Activated CD8-positive, alpha-beta T cell treated with anti-CD3 and anti-CD28 coated beads for 36 hours (primary cell): ENCODE results near the gene THAP7. TPM values are rescaled to one million over a fixed set of nuclear protein-coding genes. Genes with fewer than 3 reads are reported as not detected.

ENCODE experiments used
- ATAC-seq: fragments of 200-7000 bp; cut with Tn5 transposase; one replicate; pipeline ENCODE4 v1.10.0; 2021; ENCODE audit warnings: mild to moderate bottlenecking, moderate library complexity
- CTCF ChIA-PET: fragments of 350-600 bp; sonication (Branson Sonifier 250); formaldehyde crosslinking; loops from one replicate; lab custom pipeline; 2021; ENCODE audit warnings: antibody characterized with exemption; lab: Charles Lee
- POLR2A ChIA-PET: fragments of 350-600 bp; sonication (Branson Sonifier 250); formaldehyde crosslinking; loops from one replicate; lab custom pipeline; 2021; ENCODE audit warnings: antibody characterized with exemption; lab: Charles Lee
- DNase-seq: peaks from one replicate; pipeline ENCODE4 v3.0.0-alpha.2; 2020
- H3K27ac Mint-ChIP-seq: one replicate; pipeline ENCODE4 v1.8.0; 2021; ENCODE audit warnings: mild to moderate bottlenecking, mixed read lengths
- H3K27me3 Mint-ChIP-seq: one replicate; pipeline ENCODE4 v1.8.0; 2021; ENCODE audit warnings: mixed read lengths
- H3K36me3 Mint-ChIP-seq: one replicate; pipeline ENCODE4 v1.8.0; 2021; ENCODE audit warnings: low read depth, mixed read lengths
- H3K4me1 Mint-ChIP-seq: one replicate; pipeline ENCODE4 v1.8.0; 2021; ENCODE audit warnings: low read depth, mixed read lengths
- H3K4me3 Mint-ChIP-seq: one replicate; pipeline ENCODE4 v1.8.0; 2021; ENCODE audit warnings: mild to moderate bottlenecking, moderate library complexity, mixed read lengths
- H3K9me3 Mint-ChIP-seq: one replicate; pipeline ENCODE4 v1.8.0; 2021; ENCODE audit warnings: mixed read lengths
- CTCF ChIP-seq: fragments of 200-600 bp; IDR thresholded peaks from one replicate; pipeline ENCODE4 v1.8.0; 2022; ENCODE audit warnings: antibody characterized with exemption, mild to moderate bottlenecking
- intact Hi-C: fragments of 100-400 bp; cut with micrococcal nuclease; formaldehyde crosslinking; loops from one replicate; pipeline ENCODE4 v1.10.0; 2022
- total RNA-seq, 2 experiments: library from RNA; stranded (reverse); gene quantifications; one replicate each; pipeline ENCODE4 v1.2.3, GENCODE V29; 2021

The THAP7 gene
- total RNA-seq, 2 experiments from 2014 or later: 23.7 to 23.8 TPM

GRCh38 chr22:20957683-20958431, 44.1 kb downstream of the THAP7 start:
- Mint-ChIP-seq H3K4me1 (peaks cover 16% of the 10 kb centered on the region), H3K9me3 (no peaks in the 10 kb centered on the region), H3K36me3 (peaks cover 9% of the 10 kb centered on the region), H3K4me3 (peak overlapping the region; percentile 41), H3K27me3 (peaks cover 19% of the 10 kb centered on the region), H3K27ac (no peak overlapping the region)
- TF ChIP-seq CTCF: no peak
- ChIA-PET POLR2A (interaction anchor here (0.5 to 1.1 kb wide), 2 partner anchors 24 to 56 kb away, joined by 4 to 5 read pairs; partner anchors contain the start of gene LZTR1), CTCF (interaction anchor here (0.9 to 1.4 kb wide), 6 partner anchors 21 to 154 kb away, joined by 3 to 4 read pairs (median 3); partner anchors contain the start of gene THAP7)
- intact Hi-C loops: no loop called here
- ATAC-seq: peak; percentile 25
- DNase-seq: no peak

GRCh38 chr22:20957102-20957682, 44.7 kb downstream of the THAP7 start:
- ATAC-seq: no peak
- Mint-ChIP-seq H3K36me3 (peaks cover 9% of the 10 kb centered on the region), H3K9me3 (no peaks in the 10 kb centered on the region), H3K27ac (no peak overlapping the region), H3K4me3 (peak overlapping the region; percentile 41), H3K27me3 (peaks cover 19% of the 10 kb centered on the region), H3K4me1 (peaks cover 16% of the 10 kb centered on the region)
- POLR2A ChIA-PET: interaction anchor here (0.7 to 1.1 kb wide), 2 partner anchors 25 to 42 kb away, joined by 3 to 4 read pairs; partner anchors contain the start of gene LZTR1
- TF ChIP-seq CTCF: no peak
- no peak for DNase-seq
- intact Hi-C loops: no loop called here
- CTCF ChIA-PET: interaction anchor here (1.4 kb wide), 1 partner anchor 146 kb away, joined by 4 read pairs; no protein-coding TSS in a partner anchor

GRCh38 chr22:20956258-20957101, 45.4 kb downstream of the THAP7 start:
- CTCF ChIA-PET: interaction anchor here (1.4 to 2.3 kb wide), 2 partner anchors 70 to 146 kb away, joined by 4 to 5 read pairs; no protein-coding TSS in a partner anchor
- Mint-ChIP-seq H3K4me3 (peak overlapping the region; percentile 26), H3K27me3 (peaks cover 19% of the 10 kb centered on the region), H3K36me3 (peaks cover 10% of the 10 kb centered on the region), H3K9me3 (no peaks in the 10 kb centered on the region), H3K27ac (no peak overlapping the region), H3K4me1 (peaks cover 12% of the 10 kb centered on the region)
- TF ChIP-seq CTCF: no peak
- DNase-seq (no peak), ATAC-seq (no peak)
- intact Hi-C loops: no loop called here
- POLR2A ChIA-PET: interaction anchor here (0.7 to 0.9 kb wide), 2 partner anchors 35 to 43 kb away, joined by 3 read pairs; no protein-coding TSS in a partner anchor

- Mint-ChIP-seq H3K4me3 (no peak overlapping the region), H3K36me3 (peaks cover 10% of the 10 kb centered on the region), H3K9me3 (no peaks in the 10 kb centered on the region), H3K4me1 (peaks cover 11% of the 10 kb centered on the region), H3K27ac (no peak overlapping the region), H3K27me3 (peaks cover 19% of the 10 kb centered on the region)
- CTCF ChIA-PET: interaction anchor here (2.3 kb wide), 1 partner anchor 69 kb away, joined by 5 read pairs; no protein-coding TSS in a partner anchor
- no peak for TF ChIP-seq CTCF
- POLR2A ChIA-PET: interaction anchor here (0.9 kb wide), 1 partner anchor 36 kb away, joined by 3 read pairs; no protein-coding TSS in a partner anchor
- DNase-seq: no peak
- ATAC-seq: no peak
- intact Hi-C loops: no loop called here
Measured at GRCh38 chr22:20955548-20955947, 46.4 kb downstream of the THAP7 start.
